Peyer's patch (tissue), 4 donors: ENCODE results near the gene SNX17. TPM values are rescaled to one million over a fixed set of nuclear protein-coding genes. Genes with fewer than 3 reads are reported as not detected.

ENCODE experiments used
- DNase-seq, 3 donors: peaks; one replicate each; pipeline ENCODE4 v3.0.0-alpha.2; 2017 to 2019
- H3K27ac ChIP-seq, 4 donors: fragments of 200-600 bp; sonication (generic); one replicate each; pipeline ENCODE4 v1.5.1; 2016 to 2019
- H3K27me3 ChIP-seq, 2 donors: fragments of 200-600 bp; sonication (generic); one replicate each; pipeline ENCODE4 v1.5.1; 2019
- H3K36me3 ChIP-seq, 3 donors: fragments of 200-600 bp; sonication (generic); one replicate each; pipeline ENCODE4 v1.5.1; 2016 to 2019
- H3K4me1 ChIP-seq, 4 donors: fragments of 200-600 bp; sonication (generic); one replicate each; pipeline ENCODE4 v1.5.1; 2016 to 2019
- H3K4me3 ChIP-seq, 4 donors: fragments of 200-600 bp; sonication (generic); 1 replicate in 3 of 4; 2 replicates in 1 of 4; pipeline ENCODE4 v1.5.1; 2016 to 2019; ENCODE audit warnings: mild to moderate bottlenecking in 1 of 4
- H3K9me3 ChIP-seq, 4 donors: fragments of 200-600 bp; sonication (generic); one replicate each; pipeline ENCODE4 v1.5.1; 2016 to 2019; ENCODE audit warnings: mild to moderate bottlenecking in 1 of 4
- POLR2A ChIP-seq, 2 donors: fragments of 450-650 bp; IDR thresholded peaks; one replicate each; pipeline ENCODE4 v1.5.1; 2017; ENCODE audit warnings: antibody characterized with exemption in 2 of 2, mild to moderate bottlenecking in 2 of 2, moderate library complexity in 2 of 2
- total RNA-seq, 4 donors: library from RNA; depleted of rRNA; stranded (reverse); fragments of >200 nt; gene quantifications; one replicate each; pipeline ENCODE4 v1.1.0, GENCODE V29; 2016
- TF ChIP-seq, protein P1 (sequence below), 6 experiments: fragments of 450-650 bp in 4 of 6; fragments of 200-600 bp in 2 of 6; sonication (generic) in 1 of 6; IDR thresholded peaks; one replicate each; pipeline ENCODE4 v1.5.1; 2017 to 2019; ENCODE audit warnings: antibody characterized with exemption in 6 of 6, mild to moderate bottlenecking in 3 of 6, moderate library complexity in 1 of 6

The SNX17 gene
- total RNA-seq, 4 donors from 2014 or later = 75.1 to 88.2 (median 77.1) TPM

DNA sequence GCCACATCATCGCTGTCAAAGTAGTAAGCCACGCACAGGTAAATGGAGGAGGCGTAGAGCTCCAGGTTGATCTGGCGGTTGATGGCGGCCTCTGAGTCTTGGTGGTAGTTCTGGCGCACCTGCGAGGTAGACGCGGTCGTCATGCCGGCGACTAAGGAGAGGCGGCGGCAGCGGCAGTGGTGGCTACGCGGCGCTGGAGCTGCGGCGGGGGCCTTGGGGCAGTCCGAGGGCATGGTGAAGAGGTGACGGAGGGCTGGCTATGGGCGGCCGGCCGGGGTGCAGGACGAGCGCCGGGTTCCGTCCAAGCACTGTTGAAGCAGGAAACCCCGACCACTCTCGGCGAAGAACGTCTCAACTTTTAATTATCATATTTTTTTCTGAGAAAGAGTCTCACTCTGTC is 22.8 kb downstream of the SNX17 start:
- Histone ChIP-seq H3K36me3 (peaks cover 0 to 7% (median 0%) of the 10 kb centered on the region in 3 donors), H3K4me3 (no peak overlapping the region), H3K27me3 (no peaks in the 10 kb centered on the region), H3K9me3 (no peaks in the 10 kb centered on the region), H3K4me1 (no peaks in the 10 kb centered on the region), H3K27ac (no peak overlapping the region)
- DNase-seq = no peak
- no peak for TF ChIP-seq POLR2A (IDR thresholded peaks at IDR 0.05)
- TF ChIP-seq, protein P1, sequence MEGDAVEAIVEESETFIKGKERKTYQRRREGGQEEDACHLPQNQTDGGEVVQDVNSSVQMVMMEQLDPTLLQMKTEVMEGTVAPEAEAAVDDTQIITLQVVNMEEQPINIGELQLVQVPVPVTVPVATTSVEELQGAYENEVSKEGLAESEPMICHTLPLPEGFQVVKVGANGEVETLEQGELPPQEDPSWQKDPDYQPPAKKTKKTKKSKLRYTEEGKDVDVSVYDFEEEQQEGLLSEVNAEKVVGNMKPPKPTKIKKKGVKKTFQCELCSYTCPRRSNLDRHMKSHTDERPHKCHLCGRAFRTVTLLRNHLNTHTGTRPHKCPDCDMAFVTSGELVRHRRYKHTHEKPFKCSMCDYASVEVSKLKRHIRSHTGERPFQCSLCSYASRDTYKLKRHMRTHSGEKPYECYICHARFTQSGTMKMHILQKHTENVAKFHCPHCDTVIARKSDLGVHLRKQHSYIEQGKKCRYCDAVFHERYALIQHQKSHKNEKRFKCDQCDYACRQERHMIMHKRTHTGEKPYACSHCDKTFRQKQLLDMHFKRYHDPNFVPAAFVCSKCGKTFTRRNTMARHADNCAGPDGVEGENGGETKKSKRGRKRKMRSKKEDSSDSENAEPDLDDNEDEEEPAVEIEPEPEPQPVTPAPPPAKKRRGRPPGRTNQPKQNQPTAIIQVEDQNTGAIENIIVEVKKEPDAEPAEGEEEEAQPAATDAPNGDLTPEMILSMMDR (IDR thresholded peaks at IDR 0.05) = no peak

DNA sequence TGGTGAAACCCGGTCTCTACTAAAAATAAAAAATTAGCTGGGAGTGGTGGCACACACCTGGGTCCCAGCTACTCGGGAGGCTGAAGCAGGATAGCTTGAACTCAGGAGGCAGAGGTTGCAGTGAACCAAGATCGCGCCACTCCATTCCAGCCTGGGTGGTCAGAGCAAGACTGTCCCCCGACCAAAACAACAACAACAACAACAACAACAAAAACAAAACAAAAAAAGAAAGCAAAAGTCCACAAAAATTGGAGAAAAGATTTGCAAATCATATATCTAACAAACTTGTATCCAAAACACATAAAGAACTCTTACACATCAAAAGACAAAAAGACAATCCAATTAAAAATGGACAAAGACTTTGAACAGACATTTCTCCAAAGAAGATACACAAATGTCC is 28.5 kb downstream of the SNX17 start:
- Histone ChIP-seq H3K4me1 (no peaks in the 10 kb centered on the region), H3K4me3 (no peak overlapping the region), H3K27me3 (no peaks in the 10 kb centered on the region), H3K36me3 (no peaks in the 10 kb centered on the region), H3K27ac (no peak overlapping the region), H3K9me3 (no peaks in the 10 kb centered on the region)
- DNase-seq = no peak
- no peak for TF ChIP-seq POLR2A (IDR thresholded peaks at IDR 0.05)
- TF ChIP-seq, protein P1 (IDR thresholded peaks at IDR 0.05) = no peak

DNA sequence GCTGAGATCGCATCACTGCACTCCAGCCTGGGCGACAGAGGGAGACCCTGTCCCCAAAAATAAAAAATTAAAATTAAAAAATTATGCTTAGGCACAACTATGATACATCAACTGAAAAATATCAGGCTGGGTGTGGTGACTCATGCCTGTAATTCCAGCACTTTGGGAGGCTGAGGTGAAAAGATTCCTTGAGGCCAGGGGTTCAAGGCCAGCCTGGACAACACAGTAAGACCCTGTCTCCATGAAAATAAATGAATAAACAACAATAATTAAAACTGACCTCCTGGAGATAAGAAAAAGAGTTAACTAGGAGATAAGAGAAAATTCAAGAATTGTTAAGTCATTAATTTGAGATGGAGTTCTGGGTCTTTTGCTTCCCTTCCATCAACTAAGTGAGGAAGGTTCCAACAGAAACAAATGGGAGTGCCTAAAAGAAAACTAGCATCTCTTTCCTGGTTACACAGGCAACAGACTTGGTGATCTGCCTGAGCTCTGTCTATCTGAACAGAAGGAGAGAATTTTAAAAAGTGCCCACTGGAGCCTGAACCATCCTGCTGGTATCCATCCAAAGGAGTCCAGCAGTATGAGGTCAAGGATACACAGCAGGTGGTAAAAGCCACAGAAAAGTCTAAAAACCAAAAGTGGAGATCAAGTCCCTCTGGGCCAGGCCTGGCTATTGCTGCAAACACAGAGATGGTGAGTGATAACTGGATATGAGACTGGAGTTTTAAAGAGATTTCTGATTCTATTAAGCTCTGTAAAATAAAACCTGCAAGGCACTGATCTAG is 30.1 kb downstream of the SNX17 start:
- no peak overlapping the region for H3K4me3 ChIP-seq
- no peak for TF ChIP-seq POLR2A (IDR thresholded peaks at IDR 0.05)
- TF ChIP-seq, protein P1 (IDR thresholded peaks at IDR 0.05) = no peak
- H3K9me3 ChIP-seq = no peaks in the 10 kb centered on the region
- H3K27me3 ChIP-seq = no peaks in the 10 kb centered on the region
- DNase-seq = no peak
- no peak overlapping the region for H3K27ac ChIP-seq
- H3K36me3 ChIP-seq = no peaks in the 10 kb centered on the region
- no peaks in the 10 kb centered on the region for H3K4me1 ChIP-seq

DNA sequence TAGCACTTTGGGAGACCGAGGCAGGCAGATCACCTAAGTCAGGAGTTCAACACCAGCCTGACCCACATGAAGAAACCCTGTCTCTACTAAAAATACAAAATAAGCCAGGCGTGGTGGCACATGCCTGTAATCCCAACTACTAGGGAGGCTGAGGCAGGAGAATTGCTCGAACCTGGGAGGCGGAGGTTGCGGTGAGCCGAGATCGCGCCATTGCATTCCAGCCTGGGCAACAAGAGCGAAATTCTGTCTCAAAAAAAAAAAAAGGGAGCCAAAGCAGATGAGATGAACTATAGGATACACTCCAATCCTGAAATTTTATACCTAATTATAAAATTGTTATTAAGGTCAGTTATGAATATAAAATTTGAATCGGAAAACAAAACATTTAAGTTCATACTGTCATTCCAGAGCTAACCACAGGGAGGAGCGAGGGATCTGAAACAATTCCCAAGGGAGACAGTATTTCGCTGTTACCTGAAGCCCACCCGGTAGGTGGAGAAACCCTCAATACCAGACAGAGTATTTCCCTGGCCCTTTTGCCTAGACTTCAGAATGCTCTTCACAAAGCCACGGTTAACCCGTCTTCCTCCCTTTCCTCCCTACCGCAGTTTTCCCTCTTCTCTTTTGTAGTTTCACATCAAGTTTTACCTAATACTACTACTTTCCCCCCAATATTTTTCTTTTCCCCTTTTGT is 37.5 kb downstream of the SNX17 start:
- H3K27me3 ChIP-seq = no peaks in the 10 kb centered on the region
- H3K4me1 ChIP-seq = peaks cover 0 to 23% (median 3%) of the 10 kb centered on the region in 4 donors
- H3K36me3 ChIP-seq = no peaks in the 10 kb centered on the region
- H3K27ac ChIP-seq = no peak overlapping the region
- DNase-seq = no peak
- TF ChIP-seq, protein P1 (IDR thresholded peaks at IDR 0.05) = peak in 5 of 6 experiments; percentile 5 to 76 (median 67)
- TF ChIP-seq POLR2A (IDR thresholded peaks at IDR 0.05) = no peak
- no peaks in the 10 kb centered on the region for H3K9me3 ChIP-seq
- peak overlapping the region in 2 of 4 donors; percentile 98 to 99 for H3K4me3 ChIP-seq

DNA sequence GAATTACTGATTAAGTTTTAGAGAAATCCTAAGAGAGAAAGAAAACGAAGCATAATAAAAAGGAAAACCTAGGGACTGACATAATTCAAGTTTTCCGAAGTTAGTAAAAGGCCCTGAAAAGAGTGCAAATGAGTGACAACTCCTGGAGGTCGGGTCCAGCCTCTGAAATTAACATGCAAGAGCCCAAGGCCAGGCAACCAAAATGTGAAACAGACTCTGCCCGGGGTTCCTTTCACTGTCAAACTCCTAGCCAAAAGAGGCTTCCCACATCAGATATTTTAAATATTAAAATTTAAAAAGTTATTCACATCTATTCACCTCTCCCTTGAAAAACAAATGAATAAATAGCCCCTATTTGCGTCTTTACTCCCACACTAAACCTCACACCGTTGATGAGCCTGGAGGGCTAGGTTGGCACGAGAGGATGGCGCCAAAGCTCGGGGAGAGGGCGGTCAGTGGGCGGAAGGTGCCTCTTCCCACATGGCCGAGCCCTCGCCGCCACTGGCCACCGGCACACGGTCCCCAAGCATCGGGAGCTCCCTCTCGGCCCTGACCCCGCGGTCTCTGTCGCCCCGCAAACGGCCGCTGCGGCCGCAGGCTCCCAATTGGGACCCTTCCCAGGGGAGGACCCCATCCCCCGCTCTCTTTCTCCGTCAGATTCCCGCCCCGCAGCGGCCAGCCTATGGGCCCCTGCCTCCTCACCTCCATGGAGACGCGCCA is 38.3 kb downstream of the SNX17 start:
- Histone ChIP-seq H3K4me3 (peak overlapping the region; percentile 84 to 99 (median 92)), H3K27ac (peak overlapping the region; percentile 76 to 91 (median 85)), H3K36me3 (no peaks in the 10 kb centered on the region), H3K27me3 (no peaks in the 10 kb centered on the region), H3K9me3 (no peaks in the 10 kb centered on the region), H3K4me1 (peaks cover 0 to 23% (median 3%) of the 10 kb centered on the region in 4 donors)
- no peak for DNase-seq
- TF ChIP-seq POLR2A (IDR thresholded peaks at IDR 0.05) = no peak
- TF ChIP-seq, protein P1 (IDR thresholded peaks at IDR 0.05) = no peak
